Ascending aorta (tissue), 2 donors: ENCODE data around the gene ALX3. TPM values are rescaled to one million over a fixed set of nuclear protein-coding genes. Genes with fewer than 3 reads are reported as not detected.

ENCODE experiments used
- DNase-seq, 2 donors: peaks; one replicate each; pipeline ENCODE4 v3.0.0-alpha.2; 2019; ENCODE audit warnings: low spot score in 2 of 2
- H3K27ac ChIP-seq, 2 donors: fragments of 200-600 bp; sonication (generic); one replicate each; pipeline ENCODE4 v1.5.1; 2016 to 2017; ENCODE audit warnings: mild to moderate bottlenecking in 1 of 2
- H3K27me3 ChIP-seq: fragments of 200-600 bp; sonication (generic); one replicate; pipeline ENCODE4 v1.5.1; 2017
- H3K36me3 ChIP-seq, 2 donors: fragments of 200-600 bp; sonication (generic); one replicate each; pipeline ENCODE4 v1.5.1; 2016
- H3K4me1 ChIP-seq, 2 donors: fragments of 200-600 bp; sonication (generic); one replicate each; pipeline ENCODE4 v1.5.1; 2016 to 2017; ENCODE audit warnings: mild to moderate bottlenecking in 1 of 2
- H3K4me3 ChIP-seq, 2 donors: fragments of 200-600 bp; sonication (generic); one replicate each; pipeline ENCODE4 v1.5.1; 2016 to 2017; ENCODE audit warnings: mild to moderate bottlenecking in 1 of 2
- H3K9me3 ChIP-seq, 2 donors: fragments of 200-600 bp; sonication (generic); one replicate each; pipeline ENCODE4 v1.5.1; 2016
- intact Hi-C: fragments of 100-400 bp; cut with DNase I; formaldehyde crosslinking; loops from one replicate; pipeline ENCODE4 v1.15.1; 2023
- total RNA-seq: library from RNA; depleted of rRNA; stranded (reverse); fragments of >200 nt; gene quantifications from one replicate; pipeline ENCODE4 v1.1.0, GENCODE V29; 2016
- TF ChIP-seq, protein P1 (sequence below), 3 experiments: fragments of 200-600 bp in 2 of 3; fragments of 450-650 bp in 1 of 3; sonication (generic) in 2 of 3; IDR thresholded peaks; one replicate each; pipeline ENCODE4 v1.5.1; 2016 to 2019; ENCODE audit warnings: antibody characterized with exemption in 3 of 3, mild to moderate bottlenecking in 1 of 3, moderate library complexity in 1 of 3

Gene ALX3
- total RNA-seq, 1 donor from 2014 or later, result not detected

DNA sequence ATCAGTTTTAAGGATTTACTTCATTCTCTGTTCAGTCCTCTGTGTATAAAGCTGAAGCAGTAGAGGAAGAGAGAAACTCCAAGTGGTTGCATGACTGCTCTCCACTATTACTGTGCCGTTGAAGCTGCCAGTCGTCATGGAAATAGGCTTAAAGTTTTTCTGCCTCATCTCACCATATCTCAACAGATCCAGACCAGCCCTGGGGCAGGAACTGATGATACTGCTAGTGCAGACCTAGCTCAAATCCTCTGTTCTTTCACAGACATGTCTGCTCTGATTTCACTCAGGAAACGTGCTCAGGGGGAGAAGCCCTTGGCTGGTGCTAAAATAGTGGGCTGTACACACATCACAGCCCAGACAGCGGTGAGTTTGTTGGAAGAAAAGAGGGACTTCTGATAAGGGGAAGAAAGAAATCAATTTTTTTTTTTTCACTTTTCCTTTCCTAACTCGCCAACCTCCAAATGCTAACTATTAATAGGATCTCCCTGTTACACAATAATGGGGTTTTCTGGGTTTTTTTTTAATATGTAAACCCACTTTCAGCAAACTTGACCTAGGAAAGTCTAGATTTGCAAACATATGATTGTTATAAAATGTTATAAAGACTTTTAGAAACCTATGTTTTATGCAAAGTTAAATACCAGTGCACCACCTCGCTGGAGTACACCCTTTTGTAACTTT lies 58.2 kb downstream of the ALX3 start:
- Histone ChIP-seq H3K4me1 (no peaks in the 10 kb centered on the region), H3K9me3 (no peaks in the 10 kb centered on the region)

DNA sequence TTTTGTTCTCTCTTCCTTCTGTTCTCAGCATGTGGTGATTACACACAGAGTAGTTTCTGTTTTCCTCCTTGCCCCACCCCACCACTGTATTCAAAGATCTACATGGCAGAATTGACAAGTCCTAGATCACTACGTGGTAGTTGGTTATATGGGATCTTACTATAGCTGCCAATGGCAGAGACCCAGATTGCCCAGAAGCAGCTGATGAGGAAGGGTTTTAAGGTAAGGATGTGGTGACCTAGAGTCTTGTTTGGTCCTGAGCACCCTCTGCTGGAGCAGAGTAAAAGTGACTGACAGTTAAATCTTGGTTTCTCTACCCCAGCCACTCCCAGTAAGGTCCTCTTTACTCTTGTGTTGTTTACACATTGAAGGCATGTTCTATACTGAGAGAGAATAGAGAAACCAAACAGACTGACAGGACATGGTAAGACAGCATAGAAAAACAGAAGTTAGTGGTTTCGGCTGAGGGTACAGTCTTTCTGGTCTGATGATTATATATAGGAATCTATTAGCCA lies 58.9 kb downstream of the ALX3 start:
- Histone ChIP-seq H3K4me1 (peaks cover 0 to 2% of the 10 kb centered on the region in 2 donors), H3K4me3 (no peak overlapping the region), H3K27ac (no peak overlapping the region), H3K36me3 (peaks cover 64 to 75% of the 10 kb centered on the region in 2 donors), H3K9me3 (no peaks in the 10 kb centered on the region), H3K27me3 (no peaks in the 10 kb centered on the region)
- no peak for DNase-seq
- intact Hi-C loops, result no loop called here
- TF ChIP-seq, protein P1, sequence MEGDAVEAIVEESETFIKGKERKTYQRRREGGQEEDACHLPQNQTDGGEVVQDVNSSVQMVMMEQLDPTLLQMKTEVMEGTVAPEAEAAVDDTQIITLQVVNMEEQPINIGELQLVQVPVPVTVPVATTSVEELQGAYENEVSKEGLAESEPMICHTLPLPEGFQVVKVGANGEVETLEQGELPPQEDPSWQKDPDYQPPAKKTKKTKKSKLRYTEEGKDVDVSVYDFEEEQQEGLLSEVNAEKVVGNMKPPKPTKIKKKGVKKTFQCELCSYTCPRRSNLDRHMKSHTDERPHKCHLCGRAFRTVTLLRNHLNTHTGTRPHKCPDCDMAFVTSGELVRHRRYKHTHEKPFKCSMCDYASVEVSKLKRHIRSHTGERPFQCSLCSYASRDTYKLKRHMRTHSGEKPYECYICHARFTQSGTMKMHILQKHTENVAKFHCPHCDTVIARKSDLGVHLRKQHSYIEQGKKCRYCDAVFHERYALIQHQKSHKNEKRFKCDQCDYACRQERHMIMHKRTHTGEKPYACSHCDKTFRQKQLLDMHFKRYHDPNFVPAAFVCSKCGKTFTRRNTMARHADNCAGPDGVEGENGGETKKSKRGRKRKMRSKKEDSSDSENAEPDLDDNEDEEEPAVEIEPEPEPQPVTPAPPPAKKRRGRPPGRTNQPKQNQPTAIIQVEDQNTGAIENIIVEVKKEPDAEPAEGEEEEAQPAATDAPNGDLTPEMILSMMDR (IDR thresholded peaks at IDR 0.05), result peak in 2 of 3 experiments; percentile 10 to 25

More for the DNA sequence above, 58.2 kb downstream of the ALX3 start:
- no peaks in the 10 kb centered on the region for H3K27me3 ChIP-seq
- H3K36me3 ChIP-seq, result peaks cover 71 to 82% of the 10 kb centered on the region in 2 donors
- TF ChIP-seq, protein P1 (IDR thresholded peaks at IDR 0.05), result no peak
- H3K4me3 ChIP-seq, result no peak overlapping the region
- H3K27ac ChIP-seq, result no peak overlapping the region
- DNase-seq, result no peak
- intact Hi-C loops, result no loop called here

Other genes with a start within 250 kb of the ALX3 start
- 140 TPM for gene CSF1, start 159.8 kb downstream of the ALX3 start, total RNA-seq
- 49.1 TPM for gene AHCYL1, start 85.9 kb downstream of the ALX3 start, total RNA-seq
- gene STRIP1, start 36.0 kb downstream of the ALX3 start, total RNA-seq, result 20.0 TPM
- gene UBL4B, start 41.8 kb upstream of the ALX3 start, total RNA-seq, result not detected
- gene SLC6A17, start 79.8 kb upstream of the ALX3 start, total RNA-seq, result 0.11 TPM
- gene KCNC4, start 139.6 kb upstream of the ALX3 start, total RNA-seq, result 8.4 TPM